ENCODE results near the gene SEMA5A. TPM values are rescaled to one million over a fixed set of nuclear protein-coding genes. Genes with fewer than 3 reads are reported as not detected.

Gene SEMA5A
- total RNA-seq, 1 donor from 2014 or later, result 43.2 TPM

GRCh38 chr5:9318031-9318430 is 227.8 kb downstream of the SEMA5A start:
- Histone ChIP-seq H3K36me3 (no peaks in the 10 kb centered on the region), H3K9me3 (replicated peaks) (no peaks in the 10 kb centered on the region), H3K27ac (replicated peaks) (no peak overlapping the region), H3K4me3 (no peak overlapping the region), H3K4me1 (no peaks in the 10 kb centered on the region), H3K27me3 (ENCODE audit: low read depth) (no peaks in the 10 kb centered on the region)
- TF ChIP-seq CTCF (IDR thresholded peaks at IDR 0.05; ENCODE audit: borderline replicate concordance), result no peak
- DNase-seq, result no peak
- intact Hi-C loops (cut with micrococcal nuclease), result no loop called here

GRCh38 chr5:9316733-9317132 is 229.1 kb downstream of the SEMA5A start:
- Histone ChIP-seq H3K4me1 (no peaks in the 10 kb centered on the region), H3K27me3 (ENCODE audit: low read depth) (no peaks in the 10 kb centered on the region), H3K36me3 (no peaks in the 10 kb centered on the region), H3K9me3 (replicated peaks) (no peaks in the 10 kb centered on the region), H3K27ac (replicated peaks) (no peak overlapping the region), H3K4me3 (no peak overlapping the region)
- TF ChIP-seq CTCF (IDR thresholded peaks at IDR 0.05; ENCODE audit: borderline replicate concordance), result no peak
- no peak for DNase-seq
- intact Hi-C loops (cut with micrococcal nuclease), result no loop called here

- no peaks in the 10 kb centered on the region for H3K27me3 ChIP-seq (ENCODE audit: low read depth)
- no peak overlapping the region for H3K27ac ChIP-seq (replicated peaks)
- no peaks in the 10 kb centered on the region for H3K9me3 ChIP-seq (replicated peaks)
- no peak for TF ChIP-seq CTCF (IDR thresholded peaks at IDR 0.05; ENCODE audit: borderline replicate concordance)
- DNase-seq, result no peak
- no peaks in the 10 kb centered on the region for H3K4me1 ChIP-seq
- no peak overlapping the region for H3K4me3 ChIP-seq
- intact Hi-C loops (cut with micrococcal nuclease), result no loop called here
- no peaks in the 10 kb centered on the region for H3K36me3 ChIP-seq
Measured at GRCh38 chr5:9316041-9316440, 229.8 kb downstream of the SEMA5A start.

- H3K27ac ChIP-seq (replicated peaks), result no peak overlapping the region
- H3K4me3 ChIP-seq, result no peak overlapping the region
- no peak for DNase-seq
- H3K36me3 ChIP-seq, result no peaks in the 10 kb centered on the region
- no peaks in the 10 kb centered on the region for H3K9me3 ChIP-seq (replicated peaks)
- no peaks in the 10 kb centered on the region for H3K27me3 ChIP-seq (ENCODE audit: low read depth)
- intact Hi-C loops (cut with micrococcal nuclease), result no loop called here
- no peaks in the 10 kb centered on the region for H3K4me1 ChIP-seq
- TF ChIP-seq CTCF (IDR thresholded peaks at IDR 0.05; ENCODE audit: borderline replicate concordance), result no peak
Measured at GRCh38 chr5:9314558-9314957, 231.3 kb downstream of the SEMA5A start.

- no peaks in the 10 kb centered on the region for H3K27me3 ChIP-seq (ENCODE audit: low read depth)
- H3K4me3 ChIP-seq, result no peak overlapping the region
- TF ChIP-seq CTCF (IDR thresholded peaks at IDR 0.05; ENCODE audit: borderline replicate concordance), result no peak
- no peak overlapping the region for H3K27ac ChIP-seq (replicated peaks)
- no peak for DNase-seq
- no peaks in the 10 kb centered on the region for H3K4me1 ChIP-seq
- H3K9me3 ChIP-seq (replicated peaks), result no peaks in the 10 kb centered on the region
- intact Hi-C loops (cut with micrococcal nuclease), result no loop called here
- H3K36me3 ChIP-seq, result no peaks in the 10 kb centered on the region
Measured at GRCh38 chr5:9313751-9314150, 232.1 kb downstream of the SEMA5A start.

- Histone ChIP-seq H3K27ac (replicated peaks) (no peak overlapping the region), H3K4me1 (no peaks in the 10 kb centered on the region), H3K4me3 (no peak overlapping the region), H3K9me3 (replicated peaks) (no peaks in the 10 kb centered on the region), H3K27me3 (ENCODE audit: low read depth) (no peaks in the 10 kb centered on the region), H3K36me3 (no peaks in the 10 kb centered on the region)
- intact Hi-C loops (cut with micrococcal nuclease), result no loop called here
- no peak for TF ChIP-seq CTCF (IDR thresholded peaks at IDR 0.05; ENCODE audit: borderline replicate concordance)
- no peak for DNase-seq
Measured at GRCh38 chr5:9307150-9307549, 238.7 kb downstream of the SEMA5A start.
